GM12874 (cell line): Measurements from ENCODE around the gene PTPRT.
A peak's percentile ranks its signal among the peaks of the same experiment; 100 is the strongest.

Source experiments
- CTCF ChIP-seq: IDR thresholded peaks from 2 replicates; pipeline ENCODE4 v1.5.1; 2011; ENCODE audit warnings: low read depth, mild to moderate bottlenecking, control low read depth, low read length, moderate library complexity; ENCODE audit not compliant: insufficient read depth

The PTPRT gene

DNA sequence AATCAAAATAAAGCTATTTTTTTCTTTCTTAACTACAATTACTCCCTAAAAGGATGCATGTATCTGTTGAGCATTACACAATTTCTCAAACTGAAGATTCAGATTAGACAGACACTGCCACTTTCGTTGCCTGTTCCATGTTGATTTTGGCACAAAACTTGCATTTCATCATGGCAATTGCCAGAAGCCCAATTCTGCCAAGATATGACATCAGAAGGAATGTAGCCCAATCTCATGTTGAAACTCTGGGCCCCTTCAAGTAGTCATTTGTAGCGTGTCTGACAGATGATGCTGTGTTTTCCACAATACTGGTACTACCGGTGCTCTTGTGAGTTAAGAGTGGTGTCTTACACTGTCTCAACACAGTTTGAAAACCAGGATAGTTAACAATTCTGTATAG, 705.4 kb downstream of the PTPRT start:
- TF ChIP-seq CTCF = no peak

GRCh38 chr20:42483730-42484303, 705.9 kb downstream of the PTPRT start:
- peak; percentile 63 for TF ChIP-seq CTCF

DNA sequence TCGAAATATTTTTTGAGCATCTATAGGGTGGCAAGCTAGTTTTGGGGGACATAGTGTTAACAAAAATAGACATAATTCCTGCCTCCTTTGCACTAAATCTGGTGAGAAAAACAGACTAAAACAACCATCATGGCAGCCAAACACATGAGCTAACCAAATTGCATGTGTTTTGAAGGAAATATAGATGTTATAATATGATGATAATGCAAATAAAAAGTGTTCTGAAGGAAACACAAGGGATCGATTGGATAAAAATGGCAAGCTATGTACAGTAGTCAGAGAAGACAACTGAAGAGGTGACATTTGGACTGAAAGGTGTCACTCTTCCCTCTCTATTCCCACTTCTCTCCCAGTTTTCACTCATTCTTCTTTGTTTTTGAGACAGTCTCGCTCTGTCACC, 706.9 kb downstream of the PTPRT start:
- TF ChIP-seq CTCF = no peak

DNA sequence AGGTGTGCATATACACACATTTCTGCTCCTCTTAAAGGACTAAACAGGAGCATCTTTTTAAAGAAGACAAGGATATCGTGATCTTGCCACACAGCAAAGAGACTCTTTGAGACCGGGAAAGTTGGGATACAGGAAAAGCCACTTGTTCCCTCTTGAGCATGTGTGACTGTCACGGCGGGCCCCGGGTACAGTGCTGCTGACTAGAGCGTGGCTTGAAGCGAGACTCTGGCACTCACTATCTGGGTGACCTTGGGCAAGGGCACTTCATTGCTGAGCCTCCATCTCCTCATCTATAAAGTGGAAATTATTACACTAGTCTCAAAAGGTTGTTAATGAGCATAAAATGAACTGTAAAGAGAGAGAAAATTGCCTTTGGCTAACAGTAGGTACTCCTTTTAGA, 713.9 kb downstream of the PTPRT start:
- TF ChIP-seq CTCF = no peak

DNA sequence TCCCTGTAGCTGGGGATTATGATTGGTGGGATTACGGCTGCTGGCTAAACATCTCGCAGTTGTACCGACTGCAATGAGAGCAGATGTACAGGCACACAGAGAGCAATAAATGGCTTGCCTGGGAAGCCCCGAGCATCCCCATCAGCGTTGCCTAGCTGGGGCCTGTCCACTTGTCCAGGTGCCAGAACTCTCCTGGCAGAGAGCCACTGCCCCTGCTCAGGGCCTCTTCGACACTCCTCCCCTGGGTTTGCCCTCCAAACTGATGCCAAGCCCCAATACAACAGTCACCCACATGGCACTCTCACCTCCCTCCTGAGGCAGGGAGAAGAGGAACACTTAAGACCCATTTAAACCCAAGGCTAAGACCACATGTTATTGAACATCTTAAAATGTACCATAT, 715.1 kb downstream of the PTPRT start:
- no peak for TF ChIP-seq CTCF

- no peak for TF ChIP-seq CTCF
Observed at GRCh38 chr20:42472198-42472597, 717.5 kb downstream of the PTPRT start.

- TF ChIP-seq CTCF = no peak
Observed at GRCh38 chr20:42461965-42462593, 727.6 kb downstream of the PTPRT start.

GRCh38 chr20:42461291-42461690, 728.4 kb downstream of the PTPRT start:
- TF ChIP-seq CTCF = no peak
